ENCODE measurements around the gene AKR7A3. TPM values are rescaled to one million over a fixed set of nuclear protein-coding genes. Genes with fewer than 3 reads are reported as not detected.

AKR7A3 gene
- total RNA-seq, 2 donors from 2014 or later = 97.0 to 119 TPM

GRCh38 chr1:19319196-19319595 is 30.6 kb upstream of the AKR7A3 start:
- Histone ChIP-seq H3K4me1 (no peaks in the 10 kb centered on the region), H3K4me3 (no peak overlapping the region), H3K36me3 (no peaks in the 10 kb centered on the region), H3K9ac (ENCODE audit: low read depth in 2 of 2, low read length in 2 of 2) (no peak overlapping the region), H3K27ac (no peak overlapping the region), H3K27me3 (no peaks in the 10 kb centered on the region), H3K9me3 (no peaks in the 10 kb centered on the region)
- TF ChIP-seq CTCF (IDR thresholded peaks at IDR 0.05) = no peak
- DNase-seq = no peak
- intact Hi-C loops (cut with DNase I) = no loop called here

- H3K27me3 ChIP-seq = no peaks in the 10 kb centered on the region
- no peaks in the 10 kb centered on the region for H3K36me3 ChIP-seq
- no peak for TF ChIP-seq CTCF (IDR thresholded peaks at IDR 0.05)
- no peak for DNase-seq
- no peak overlapping the region for H3K27ac ChIP-seq
- no peak overlapping the region for H3K4me3 ChIP-seq
- H3K4me1 ChIP-seq = peaks cover 5% of the 10 kb centered on the region
- intact Hi-C loops (cut with DNase I) = no loop called here
- H3K9me3 ChIP-seq = no peaks in the 10 kb centered on the region
- no peak overlapping the region for H3K9ac ChIP-seq (ENCODE audit: low read depth in 2 of 2, low read length in 2 of 2)
Measured at GRCh38 chr1:19317126-19317910, 28.7 kb upstream of the AKR7A3 start.

DNA sequence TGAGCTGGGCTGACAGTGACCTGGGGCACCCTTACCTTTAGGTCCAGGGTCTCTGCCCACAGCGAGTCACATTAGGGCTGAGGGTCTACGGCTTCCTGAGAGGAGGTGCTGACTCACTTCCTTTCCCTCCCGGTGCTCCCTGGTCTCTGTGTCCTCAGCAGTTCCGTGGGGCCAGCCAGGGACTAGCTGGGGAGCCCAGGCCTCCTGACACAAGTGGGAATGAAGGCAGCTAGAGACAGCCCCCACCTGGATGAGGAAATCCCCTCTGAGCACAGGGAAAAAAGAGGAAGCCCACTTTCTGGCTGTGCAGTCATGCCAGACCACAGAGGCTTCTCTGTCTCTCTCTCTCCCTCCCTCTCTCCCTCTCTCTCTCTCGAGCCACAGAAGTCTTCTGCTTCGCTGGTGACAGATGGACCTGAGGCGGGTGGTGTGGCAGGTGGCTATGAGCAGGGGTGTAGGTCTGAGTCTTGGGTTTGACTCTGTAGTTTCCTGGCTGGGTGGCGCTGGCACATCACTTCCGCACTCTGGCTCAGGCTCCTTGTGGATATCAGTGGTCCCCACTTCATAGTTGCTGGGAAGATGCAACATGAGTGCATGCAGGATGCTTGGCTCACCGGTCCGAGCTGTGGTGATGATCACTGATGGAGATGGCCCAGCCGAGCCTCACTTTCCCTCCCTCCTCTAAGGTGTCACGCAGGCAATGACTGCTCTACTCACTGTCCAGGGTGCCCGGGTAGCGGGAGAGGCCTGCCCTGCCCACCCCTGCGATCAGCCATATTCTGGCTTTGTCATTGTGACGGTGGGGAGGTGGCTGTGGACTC is 27.0 kb upstream of the AKR7A3 start:
- DNase-seq = no peak
- Histone ChIP-seq H3K36me3 (no peaks in the 10 kb centered on the region), H3K27ac (no peak overlapping the region), H3K4me3 (no peak overlapping the region), H3K9ac (ENCODE audit: low read depth in 2 of 2, low read length in 2 of 2) (no peak overlapping the region), H3K27me3 (no peaks in the 10 kb centered on the region), H3K4me1 (peaks cover 10% of the 10 kb centered on the region), H3K9me3 (no peaks in the 10 kb centered on the region)
- TF ChIP-seq CTCF (IDR thresholded peaks at IDR 0.05) = no peak
- intact Hi-C loops (cut with DNase I) = no loop called here

GRCh38 chr1:19313961-19314882 is 25.7 kb upstream of the AKR7A3 start:
- no peaks in the 10 kb centered on the region for H3K36me3 ChIP-seq
- DNase-seq = no peak
- no peak overlapping the region for H3K27ac ChIP-seq
- intact Hi-C loops (cut with DNase I) = no loop called here
- peaks cover 11% of the 10 kb centered on the region for H3K4me1 ChIP-seq
- no peak overlapping the region for H3K9ac ChIP-seq (ENCODE audit: low read depth in 2 of 2, low read length in 2 of 2)
- TF ChIP-seq CTCF (IDR thresholded peaks at IDR 0.05) = no peak
- H3K4me3 ChIP-seq = no peak overlapping the region
- no peaks in the 10 kb centered on the region for H3K9me3 ChIP-seq
- H3K27me3 ChIP-seq = no peaks in the 10 kb centered on the region

- H3K9me3 ChIP-seq = no peaks in the 10 kb centered on the region
- no peak for DNase-seq
- no peak overlapping the region for H3K4me3 ChIP-seq
- no peak for TF ChIP-seq CTCF (IDR thresholded peaks at IDR 0.05)
- peaks cover 13% of the 10 kb centered on the region for H3K4me1 ChIP-seq
- no peak overlapping the region for H3K9ac ChIP-seq (ENCODE audit: low read depth in 2 of 2, low read length in 2 of 2)
- H3K27ac ChIP-seq = no peak overlapping the region
- intact Hi-C loops (cut with DNase I) = no loop called here
- no peaks in the 10 kb centered on the region for H3K27me3 ChIP-seq
- H3K36me3 ChIP-seq = no peaks in the 10 kb centered on the region
Measured at GRCh38 chr1:19313636-19313959, 25.0 kb upstream of the AKR7A3 start.
